ENCODE data around the gene OR51G2. TPM values are rescaled to one million over a fixed set of nuclear protein-coding genes. Genes with fewer than 3 reads are reported as not detected.

The OR51G2 gene
- total RNA-seq, 1 experiment from 2014 or later, result not detected

DNA sequence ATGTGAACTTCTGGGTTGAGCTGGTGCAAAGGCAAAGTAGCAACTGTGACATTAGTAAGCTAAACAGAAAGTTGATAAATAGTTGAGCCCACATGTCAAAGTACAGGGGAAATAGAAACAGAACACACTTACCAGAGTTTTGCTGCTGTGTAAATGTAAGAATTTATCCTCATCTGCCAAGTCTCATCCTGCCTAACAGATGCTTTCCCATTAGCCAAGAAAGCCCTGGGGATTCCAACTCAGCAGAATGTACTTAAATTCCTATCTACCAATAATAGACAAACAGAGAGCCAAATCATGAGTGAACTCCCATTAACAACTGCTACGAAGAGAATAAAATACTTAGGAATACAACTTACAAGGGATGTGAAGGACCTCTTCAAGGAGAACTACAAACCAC, 43.7 kb upstream of the OR51G2 start:
- Mint-ChIP-seq H3K36me3 (ENCODE audit: insufficient read depth in 1 of 3, low read depth in 3 of 3) (no peaks in the 10 kb centered on the region; a peak in 1 of 7 replicates), H3K9me3 (peaks cover 2 to 3% of the 10 kb centered on the region in 2 experiments; a peak in 3 of 5 replicates), H3K27ac (no peak overlapping the region), H3K4me3 (no peak overlapping the region), H3K4me1 (0 out of 4 replicates have a peak, but pooled peaks cover 0 to 3% of the 10 kb centered on the region in 2 experiments), H3K27me3 (ENCODE audit: low read depth) (no peaks in the 10 kb centered on the region)
- no peaks in the 10 kb centered on the region for H3K9me3 ChIP-seq (ENCODE audit: control insufficient read depth, low read depth, low read length)
- H3K27ac ChIP-seq (ENCODE audit: insufficient read length, low read depth, low read length), result no peak overlapping the region
- H2BK5ac ChIP-seq (ENCODE audit: insufficient read length, low read length), result no peak overlapping the region
- H3K56ac ChIP-seq (ENCODE audit: insufficient read length, low read depth, low read length), result no peak overlapping the region
- no CpG with 5 or more reads among the region's 1 CpG for WGBS (ENCODE audit: extremely low coverage, insufficient read length, low lambda C conversion rate)
- no peak overlapping the region for H3K9ac ChIP-seq (ENCODE audit: extremely low read depth, insufficient read length, low read length)
- TF ChIP-seq, protein P1, sequence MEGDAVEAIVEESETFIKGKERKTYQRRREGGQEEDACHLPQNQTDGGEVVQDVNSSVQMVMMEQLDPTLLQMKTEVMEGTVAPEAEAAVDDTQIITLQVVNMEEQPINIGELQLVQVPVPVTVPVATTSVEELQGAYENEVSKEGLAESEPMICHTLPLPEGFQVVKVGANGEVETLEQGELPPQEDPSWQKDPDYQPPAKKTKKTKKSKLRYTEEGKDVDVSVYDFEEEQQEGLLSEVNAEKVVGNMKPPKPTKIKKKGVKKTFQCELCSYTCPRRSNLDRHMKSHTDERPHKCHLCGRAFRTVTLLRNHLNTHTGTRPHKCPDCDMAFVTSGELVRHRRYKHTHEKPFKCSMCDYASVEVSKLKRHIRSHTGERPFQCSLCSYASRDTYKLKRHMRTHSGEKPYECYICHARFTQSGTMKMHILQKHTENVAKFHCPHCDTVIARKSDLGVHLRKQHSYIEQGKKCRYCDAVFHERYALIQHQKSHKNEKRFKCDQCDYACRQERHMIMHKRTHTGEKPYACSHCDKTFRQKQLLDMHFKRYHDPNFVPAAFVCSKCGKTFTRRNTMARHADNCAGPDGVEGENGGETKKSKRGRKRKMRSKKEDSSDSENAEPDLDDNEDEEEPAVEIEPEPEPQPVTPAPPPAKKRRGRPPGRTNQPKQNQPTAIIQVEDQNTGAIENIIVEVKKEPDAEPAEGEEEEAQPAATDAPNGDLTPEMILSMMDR (conservative IDR thresholded peaks at IDR 0.05), result no peak
- H3K18ac ChIP-seq (ENCODE audit: insufficient read length, low read depth, low read length), result no peak overlapping the region
- no peak overlapping the region for H4K5ac ChIP-seq (ENCODE audit: insufficient read length, low read depth, low read length)
- no peak overlapping the region for H2BK12ac ChIP-seq (ENCODE audit: insufficient read length, low read depth, low read length)
- H3K4me1 ChIP-seq (ENCODE audit: insufficient read depth, low read length), result no peaks in the 10 kb centered on the region
- H2BK120ac ChIP-seq (ENCODE audit: low read depth, low read length, poor library complexity, severe bottlenecking), result no peak overlapping the region
- H3K23me2 ChIP-seq (ENCODE audit: insufficient read length, low read depth, low read length, poor library complexity, severe bottlenecking), result no peaks in the 10 kb centered on the region
- no peaks in the 10 kb centered on the region for H3K79me2 ChIP-seq (ENCODE audit: insufficient read depth, low read length)
- no peak overlapping the region for H2BK20ac ChIP-seq (ENCODE audit: low read depth, low read length, poor library complexity, severe bottlenecking)
- H4K8ac ChIP-seq (replicated peaks; ENCODE audit: insufficient read length, low read depth, low read length), result no peak overlapping the region
- no peaks in the 10 kb centered on the region for H3K27me3 ChIP-seq (ENCODE audit: insufficient read depth, low read length)
- no peak overlapping the region for H2BK15ac ChIP-seq (ENCODE audit: low read depth, low read length)
- H3K23ac ChIP-seq (ENCODE audit: insufficient read length, low read depth, low read length), result no peak overlapping the region
- no peak for DNase-seq
- no peak overlapping the region for H4K91ac ChIP-seq (ENCODE audit: insufficient read length, low read depth, low read length)
- no peak overlapping the region for H2AFZ ChIP-seq (ENCODE audit: low read length)
- no peak overlapping the region for H3K4me2 ChIP-seq (ENCODE audit: insufficient read depth, insufficient read length, low read length)
- no peaks in the 10 kb centered on the region for H3K79me1 ChIP-seq (ENCODE audit: insufficient read depth, low read depth, low read length, poor library complexity, severe bottlenecking)
- no peaks in the 10 kb centered on the region for H4K20me1 ChIP-seq (ENCODE audit: control insufficient read depth, insufficient read depth, insufficient read length)
- H2AK5ac ChIP-seq (ENCODE audit: insufficient read length, low read length), result no peak overlapping the region
- no peak overlapping the region for H3K4ac ChIP-seq (ENCODE audit: low read depth, low read length)
- no peak overlapping the region for H3T11ph ChIP-seq (ENCODE audit: low read length)
- H3K14ac ChIP-seq (ENCODE audit: insufficient read depth, low read length), result no peak overlapping the region

Measured in H9 (cell line).